DOHH2 (cell line): ENCODE results near the gene PAK1.

Source experiments
- CTCF ChIP-seq: fragments of 200-600 bp; sonication (generic); IDR thresholded peaks from one replicate; pipeline ENCODE4 v1.5.1; 2014; ENCODE audit warnings: antibody characterized with exemption, mild to moderate bottlenecking, low read depth, low read length; ENCODE audit not compliant: poor library complexity, severe bottlenecking
- EZH2phosphoT487 ChIP-seq: fragments of 200-600 bp; sonication (generic); IDR thresholded peaks from 2 replicates; pipeline ENCODE4 v1.6.1; 2017; ENCODE audit warnings: borderline replicate concordance, mild to moderate bottlenecking, antibody characterized with exemption, low read length, moderate library complexity, mixed read lengths

- TF ChIP-seq CTCF (no peak), EZH2phosphoT487 (no peak)
Observed at GRCh38 chr11:77449784-77450183, 24.1 kb downstream of the PAK1 start.
